GM19035 (cell line): ENCODE measurements around the gene FOXR1.
"Not testable (repeated sequence)": the region's sequence is repeated elsewhere in the genome, so short reads cannot be mapped to it uniquely, and the experiment has no call there.

ENCODE experiments used
- ATAC-seq: cut with Tn5 transposase; IDR thresholded peaks from one replicate; pipeline ENCODE4 v1.9.1; 2021; ENCODE audit not compliant: unreplicated experiment

Gene FOXR1

GRCh38 chr11:118991486-118992038 lies 20.0 kb downstream of the FOXR1 start:
- ATAC-seq, result not testable (repeated sequence)

DNA sequence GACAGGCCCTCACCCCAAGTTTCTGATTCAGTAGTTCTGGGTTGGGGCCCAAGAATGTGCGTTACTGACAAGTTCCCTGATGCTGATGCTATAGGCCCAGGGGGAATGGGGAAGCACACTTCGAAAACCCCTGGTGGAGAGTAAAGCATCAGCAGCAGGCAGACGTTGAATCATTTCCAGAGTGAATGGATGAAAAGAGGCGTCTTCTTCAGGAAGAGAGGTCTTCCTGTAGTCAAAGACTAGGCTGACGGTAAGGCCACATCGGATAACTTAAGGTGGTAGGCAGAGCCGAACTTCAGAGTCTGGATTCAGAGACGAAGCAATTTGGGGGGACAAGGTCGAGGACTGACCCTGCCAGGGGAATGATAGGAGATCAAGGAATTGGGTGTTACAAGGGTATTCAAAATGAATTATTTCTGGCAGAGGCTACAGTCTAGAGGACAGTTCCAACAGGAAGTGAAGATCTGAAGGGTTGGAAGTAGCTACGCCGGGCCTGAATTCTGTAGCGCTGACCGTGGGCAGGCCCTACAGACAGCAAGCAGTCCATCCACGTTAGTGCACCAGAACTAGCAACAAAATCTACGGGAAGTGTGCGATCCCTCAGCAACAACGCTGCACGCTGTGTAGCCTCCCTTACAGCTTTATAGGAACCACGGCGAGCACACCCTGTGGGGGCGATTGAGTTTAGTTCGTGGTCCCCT lies 25.5 kb downstream of the FOXR1 start:
- ATAC-seq, result peak; percentile 15

GRCh38 chr11:118997627-118998387 lies 26.2 kb downstream of the FOXR1 start, which contains the start of gene CENATAC:
CENATAC (plus strand) TSS chr11:118998138; CDS start chr11:118998198, 60 bp downstream.
- ATAC-seq, result peak; percentile 93

- no peak for ATAC-seq
Observed at GRCh38 chr11:118998388-118998717, 26.8 kb downstream of the FOXR1 start.

DNA sequence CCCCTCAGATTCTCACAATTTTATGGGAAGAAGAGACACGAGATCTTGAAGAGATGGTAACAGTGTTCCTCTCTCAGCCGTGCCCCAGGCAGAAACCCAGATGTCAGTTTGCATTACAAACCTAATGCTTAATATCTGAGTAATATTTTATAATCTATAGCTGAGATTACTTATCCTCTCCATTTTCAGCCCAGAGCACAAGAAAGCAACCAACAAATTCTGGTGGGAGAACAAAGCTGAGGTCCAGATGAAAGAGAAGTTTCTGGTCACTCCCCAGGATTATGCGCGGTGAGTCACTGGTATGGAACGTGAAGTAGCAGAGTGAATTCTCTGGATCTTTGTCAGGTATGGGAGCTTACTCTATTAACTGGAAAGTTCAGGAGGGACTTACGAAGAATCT lies 27.3 kb downstream of the FOXR1 start:
- ATAC-seq, result no peak

DNA sequence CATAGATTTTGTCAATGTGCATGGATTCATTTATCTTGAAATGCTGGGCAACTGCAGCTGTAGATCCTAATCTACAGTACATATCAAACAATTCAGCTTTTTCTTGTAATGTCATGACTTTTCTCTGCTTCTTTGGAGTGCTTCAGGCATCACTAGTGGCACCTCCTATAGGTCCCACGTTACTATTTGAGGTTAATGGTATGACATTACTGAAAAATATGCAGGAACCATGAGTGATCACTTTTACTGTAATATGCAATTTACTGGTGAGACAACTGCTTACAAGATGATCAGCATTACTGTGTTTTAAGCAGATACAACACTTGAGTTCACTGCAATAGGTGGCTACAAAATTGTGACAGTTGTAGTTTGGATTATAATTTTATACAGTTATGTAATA lies 29.3 kb downstream of the FOXR1 start:
- no peak for ATAC-seq

GRCh38 chr11:119006656-119007055 lies 35.1 kb downstream of the FOXR1 start:
- ATAC-seq, result no peak

DNA sequence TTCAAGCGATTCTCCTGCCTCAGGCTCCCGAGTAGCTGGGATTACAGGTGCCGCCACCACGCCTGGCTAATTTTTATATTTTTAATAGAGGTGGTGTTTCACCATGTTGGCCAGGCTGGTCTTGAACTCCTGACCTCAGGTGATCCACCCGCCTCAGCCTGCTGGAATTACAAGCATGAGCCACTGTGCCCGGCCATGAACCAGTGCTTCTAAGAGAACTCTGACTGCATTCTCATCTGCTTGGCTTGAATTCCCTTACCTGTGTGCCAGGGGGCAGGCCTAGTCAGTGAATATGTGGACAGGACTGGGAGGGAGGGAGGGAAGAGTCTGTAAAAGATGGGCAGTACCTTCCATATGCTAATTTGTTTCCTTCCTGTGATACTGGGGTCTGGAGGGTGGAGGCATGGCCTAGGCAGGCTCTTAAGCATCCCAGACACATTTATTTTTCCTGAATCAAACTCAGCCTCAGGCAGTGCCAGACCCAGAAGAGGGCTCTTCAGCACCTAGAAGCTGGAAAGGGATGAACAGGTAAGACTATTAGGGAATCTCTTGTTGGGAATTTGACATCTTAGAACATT lies 40.0 kb downstream of the FOXR1 start:
- no peak for ATAC-seq

DNA sequence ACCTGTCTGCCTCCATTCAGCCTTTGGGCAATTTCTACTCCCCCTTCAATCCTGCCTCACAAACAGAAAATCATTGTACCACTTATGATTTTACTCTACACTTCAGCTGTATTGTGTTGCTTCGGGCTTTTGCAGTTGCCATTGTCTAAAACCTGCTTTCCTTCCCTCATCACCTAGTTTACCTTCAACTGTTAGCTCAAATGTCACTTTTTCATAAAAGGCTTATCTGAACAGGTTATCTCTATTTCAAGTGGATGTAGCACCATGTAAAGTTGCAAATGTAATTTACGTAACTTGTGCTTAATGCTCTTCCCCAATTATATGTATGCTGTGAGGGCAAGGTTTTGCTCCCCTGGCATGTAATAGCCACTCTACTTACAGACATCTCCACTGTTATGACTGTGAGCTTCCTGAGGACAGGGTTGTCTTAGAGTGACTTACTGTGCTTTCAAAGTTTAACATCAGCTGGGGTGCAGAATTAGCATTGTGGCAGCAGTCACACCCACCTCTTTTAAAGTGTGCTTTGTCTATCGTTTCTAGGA lies 41.1 kb downstream of the FOXR1 start:
- no peak for ATAC-seq

GRCh38 chr11:119014209-119014924 lies 42.8 kb downstream of the FOXR1 start:
- no peak for ATAC-seq

GRCh38 chr11:119015054-119015611 lies 43.6 kb downstream of the FOXR1 start:
- no peak for ATAC-seq

GRCh38 chr11:119016216-119017009 lies 44.9 kb downstream of the FOXR1 start:
- no peak for ATAC-seq

DNA sequence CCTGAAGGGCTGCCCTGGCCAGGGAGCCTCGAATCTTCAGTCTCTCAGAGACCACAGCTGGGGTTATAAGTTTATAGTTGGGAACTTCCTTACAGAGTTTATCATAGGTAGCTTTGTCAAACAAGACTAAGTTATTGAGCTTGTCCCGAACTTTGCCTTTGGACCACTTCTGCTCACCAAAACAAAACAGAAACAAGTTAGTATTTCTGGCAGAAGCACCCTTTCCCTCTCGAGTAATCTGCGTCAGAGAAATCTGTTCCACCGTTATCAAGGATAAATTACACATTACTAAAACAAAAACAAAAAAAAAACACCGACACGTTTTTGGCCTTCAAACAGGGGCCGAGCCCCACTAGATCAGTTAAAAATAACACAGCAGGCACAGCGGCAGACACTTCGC lies 45.8 kb downstream of the FOXR1 start:
- not testable (repeated sequence) for ATAC-seq

- peak; percentile 90 for ATAC-seq
Observed at GRCh38 chr11:119018074-119018938, 46.7 kb downstream of the FOXR1 start, which contains the start of the genes RPS25 and TRAPPC4. RPS25 (minus strand) TSS chr11:119018343; CDS start chr11:119018284, 59 bp downstream. TRAPPC4 (plus strand) TSS chr11:119018766; CDS start chr11:119018796, 30 bp downstream.

GRCh38 chr11:119019996-119020395 lies 48.4 kb downstream of the FOXR1 start:
- ATAC-seq, result no peak

GRCh38 chr11:119021631-119022030 lies 50.1 kb downstream of the FOXR1 start:
- ATAC-seq, result no peak

DNA sequence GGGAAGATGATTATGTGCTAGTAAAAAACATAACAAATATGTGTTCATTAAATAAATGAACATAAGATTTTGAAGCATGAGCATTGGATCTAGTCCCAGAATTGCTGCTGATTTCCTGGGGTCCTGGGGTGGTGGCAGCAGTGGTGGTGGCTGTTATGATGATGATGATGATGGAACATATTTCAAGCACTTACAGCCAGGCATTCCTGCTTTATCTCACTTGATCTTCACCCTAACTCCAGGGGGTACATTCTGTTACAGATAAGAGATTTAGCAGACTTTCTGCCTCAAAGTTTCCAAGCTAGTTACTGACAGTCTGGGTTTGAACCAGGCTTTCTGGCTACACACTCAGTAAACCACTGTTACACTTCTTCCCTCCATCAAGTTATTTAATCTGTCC lies 52.2 kb downstream of the FOXR1 start:
- ATAC-seq, result no peak

- ATAC-seq, result no peak
Observed at GRCh38 chr11:119024430-119025098, 53.0 kb downstream of the FOXR1 start.
